HG03060 (cell line): Measurements from ENCODE around the gene DACH1.

Experiments
- ATAC-seq: cut with Tn5 transposase; IDR thresholded peaks from one replicate; pipeline ENCODE4 v1.9.1; 2021; ENCODE audit warnings: low read depth, moderate number of reproducible peaks; ENCODE audit not compliant: unreplicated experiment

DACH1 gene

DNA sequence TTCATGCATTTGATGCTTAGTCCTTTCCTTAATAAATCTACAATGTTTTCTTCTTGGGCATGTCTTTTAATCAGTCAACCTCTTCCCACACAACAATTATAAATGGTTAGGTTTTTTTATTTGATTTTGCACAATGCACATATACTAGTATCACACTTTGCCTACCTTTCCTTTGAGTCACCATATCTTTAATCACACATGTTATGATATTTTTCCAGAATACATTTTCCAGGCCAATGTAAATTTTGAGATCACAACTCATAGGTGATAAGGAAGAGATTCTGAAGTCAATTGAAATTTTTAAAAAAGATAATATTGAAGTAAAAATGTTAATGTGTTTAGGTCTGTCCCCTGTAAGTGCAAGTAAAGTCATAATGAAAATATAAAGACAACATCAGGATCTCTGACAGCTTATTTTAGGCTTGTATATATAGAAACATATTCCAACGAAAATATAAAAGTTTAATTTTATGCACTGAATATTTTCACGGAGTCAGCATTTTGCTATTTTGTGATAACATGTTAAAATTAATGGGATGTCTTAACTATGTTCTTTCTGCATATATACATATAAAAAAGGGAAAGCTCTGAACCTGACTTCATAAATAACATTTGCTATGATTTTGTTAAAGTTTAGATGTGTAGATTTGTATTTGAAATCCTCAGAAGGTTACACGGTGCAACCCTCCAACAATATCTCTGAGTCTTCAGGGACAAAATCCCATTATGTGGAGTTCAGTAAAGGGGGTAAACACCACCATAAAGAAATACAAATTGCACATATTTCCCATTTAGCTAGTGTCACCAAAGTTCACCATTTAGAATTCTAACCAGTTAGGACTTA lies 351.9 kb downstream of the DACH1 start:
- ATAC-seq, result no peak

DNA sequence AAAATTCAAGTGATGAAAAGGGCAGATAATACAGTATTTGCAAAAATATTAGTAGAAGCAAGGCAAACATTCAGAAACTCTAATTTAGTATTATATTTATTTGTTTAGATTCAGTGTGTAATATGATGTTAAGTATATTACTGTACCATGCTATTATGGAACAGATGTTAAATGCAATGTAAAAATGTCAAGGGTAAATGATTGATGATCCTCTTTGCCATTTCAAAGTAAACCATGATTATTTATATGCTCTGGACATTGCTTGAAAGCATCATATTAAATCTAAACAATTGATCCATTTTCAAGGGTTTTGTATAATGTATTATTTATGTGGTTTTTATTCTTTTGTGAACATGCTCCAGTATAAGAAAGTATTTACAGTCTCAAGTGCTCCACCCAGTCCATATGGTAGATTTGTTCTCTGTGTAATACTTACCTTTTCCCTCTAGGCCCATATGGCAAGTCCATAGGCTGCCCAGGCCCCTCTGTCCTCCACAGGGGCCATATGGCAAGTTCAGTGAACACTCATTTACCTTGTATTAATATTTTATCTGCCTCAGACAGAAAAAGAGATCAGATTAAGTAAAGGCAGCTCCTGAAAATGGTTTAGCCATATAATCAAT lies 353.5 kb downstream of the DACH1 start:
- ATAC-seq, result no peak

- ATAC-seq, result no peak
Measured at GRCh38 chr13:71503781-71504180, 363.2 kb downstream of the DACH1 start.

DNA sequence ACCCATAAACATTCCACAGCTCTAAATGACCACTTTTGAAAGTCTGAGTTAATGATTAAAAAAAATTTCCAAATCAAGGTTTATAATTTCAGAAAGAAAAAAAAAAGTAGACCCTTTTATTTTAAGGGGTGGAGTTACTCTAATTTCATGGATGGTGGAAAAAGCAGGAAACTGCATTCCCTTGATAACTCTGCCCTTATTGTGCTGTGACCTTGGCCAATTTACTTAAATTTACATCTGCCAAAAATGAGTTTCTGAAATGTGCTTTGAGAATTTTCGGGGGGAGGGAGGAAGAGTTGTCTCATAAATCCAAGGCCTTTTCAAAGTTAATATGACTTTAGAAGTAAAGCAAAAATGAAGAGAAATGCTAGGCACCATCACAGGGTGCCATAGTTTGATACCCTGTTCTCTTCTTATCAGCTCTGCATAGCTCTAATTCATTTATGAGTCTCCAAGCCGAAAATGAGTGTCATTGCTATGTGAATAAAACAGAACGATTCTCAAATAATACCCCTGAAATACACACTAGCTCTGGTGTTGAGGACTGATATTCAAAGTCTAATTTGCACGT lies 367.0 kb downstream of the DACH1 start:
- no peak for ATAC-seq

DNA sequence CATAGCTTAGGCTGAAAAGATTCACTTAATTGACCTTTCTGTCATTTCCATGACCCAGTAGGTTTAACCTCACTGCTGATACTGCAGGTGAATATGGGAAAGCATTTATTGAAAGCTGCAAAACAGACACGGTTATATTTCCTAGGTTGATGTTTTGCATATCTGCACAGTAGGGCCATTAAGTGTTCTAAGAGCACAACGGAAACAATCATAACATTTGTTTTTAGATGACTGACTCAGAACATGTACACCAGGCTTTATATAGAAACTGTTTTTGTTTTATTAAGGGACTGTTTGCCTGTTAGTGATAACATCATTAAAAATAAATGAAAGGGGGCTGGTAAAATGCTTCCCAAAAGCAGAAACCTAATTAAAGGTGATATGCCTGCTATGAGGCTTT lies 367.8 kb downstream of the DACH1 start:
- ATAC-seq, result no peak

GRCh38 chr13:71493189-71493588 lies 373.8 kb downstream of the DACH1 start:
- no peak for ATAC-seq

GRCh38 chr13:71492346-71492871 lies 374.6 kb downstream of the DACH1 start:
- no peak for ATAC-seq

DNA sequence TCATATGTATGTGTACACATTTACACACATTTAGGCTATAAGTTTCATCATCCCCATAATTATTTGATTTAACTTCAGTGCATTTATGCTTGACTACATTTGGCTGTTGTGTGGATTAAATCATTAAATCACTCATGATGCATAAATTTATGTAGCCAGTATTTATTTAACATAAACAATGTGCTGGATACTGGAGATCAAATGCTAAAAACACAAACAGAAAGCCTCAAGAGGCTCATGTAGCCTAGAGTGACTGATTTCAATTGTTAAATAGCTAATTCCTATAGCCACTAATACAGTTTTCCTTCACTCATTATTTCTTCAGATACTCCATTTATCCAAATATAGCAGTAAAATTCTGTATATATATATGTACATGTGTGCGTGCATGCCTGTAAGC lies 376.0 kb downstream of the DACH1 start:
- ATAC-seq, result no peak

- no peak for ATAC-seq
Measured at GRCh38 chr13:71489041-71489440, 378.0 kb downstream of the DACH1 start.

DNA sequence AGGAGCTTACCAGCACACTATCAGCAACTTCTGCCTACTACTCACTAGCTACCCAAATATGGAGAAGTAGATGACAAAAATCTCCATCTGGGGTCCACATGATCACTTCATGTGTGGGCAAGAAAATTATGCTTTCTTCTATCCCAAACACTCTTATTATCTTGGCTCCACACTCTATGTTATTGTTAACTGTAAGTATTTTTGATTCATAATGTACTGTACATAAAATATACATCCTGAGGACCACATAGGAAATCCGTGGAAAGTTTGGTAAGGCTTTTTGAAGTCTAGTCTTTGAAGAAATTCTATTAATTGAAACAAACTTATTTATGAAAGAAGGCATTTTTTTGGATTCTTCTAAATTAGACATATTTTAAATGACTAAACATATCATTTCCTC lies 378.8 kb downstream of the DACH1 start:
- ATAC-seq, result no peak

DNA sequence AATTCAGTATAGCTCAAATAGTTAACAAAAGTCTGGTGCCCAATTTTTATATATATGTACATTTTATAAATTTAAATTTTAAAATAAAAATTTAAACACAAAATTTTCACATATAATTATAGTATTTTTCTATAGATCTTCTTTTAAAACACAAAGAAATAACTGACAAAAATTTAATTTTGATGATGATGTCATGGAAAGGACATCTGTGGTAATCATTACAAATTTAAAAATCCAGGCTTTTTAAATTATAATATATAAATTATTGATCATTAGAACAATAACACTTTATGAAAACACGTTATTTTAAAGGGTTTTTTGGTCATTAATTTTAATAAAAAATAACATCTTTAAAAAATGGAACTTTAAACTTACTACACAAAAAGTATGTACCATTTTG lies 381.1 kb downstream of the DACH1 start:
- no peak for ATAC-seq

GRCh38 chr13:71483733-71484132 lies 383.3 kb downstream of the DACH1 start:
- ATAC-seq, result no peak

GRCh38 chr13:71481501-71481900 lies 385.5 kb downstream of the DACH1 start:
- no peak for ATAC-seq

GRCh38 chr13:71481046-71481445 lies 386.0 kb downstream of the DACH1 start:
- no peak for ATAC-seq

DNA sequence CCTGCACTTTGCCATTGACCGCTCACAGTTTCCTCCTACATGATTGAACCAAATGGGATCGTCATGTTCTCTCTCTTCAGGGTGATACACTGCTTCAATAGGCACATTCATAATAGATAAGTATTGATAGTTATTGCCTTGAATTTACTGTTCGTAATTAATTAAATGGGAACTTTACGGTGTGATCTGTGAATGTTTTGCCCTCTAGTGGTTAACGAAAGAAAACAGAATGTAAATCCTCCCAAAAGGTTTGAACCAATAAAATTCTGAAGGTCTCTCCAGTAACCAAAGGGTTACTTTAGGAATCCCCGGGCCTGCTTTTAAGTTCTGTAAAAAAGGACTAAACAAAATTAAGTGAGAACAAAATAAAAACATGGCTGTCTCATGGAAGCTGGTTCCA lies 389.3 kb downstream of the DACH1 start:
- no peak for ATAC-seq

- ATAC-seq, result no peak
Measured at GRCh38 chr13:71474936-71475335, 392.1 kb downstream of the DACH1 start.

GRCh38 chr13:71469626-71470025 lies 397.4 kb downstream of the DACH1 start:
- no peak for ATAC-seq

GRCh38 chr13:71464686-71465085 lies 402.3 kb downstream of the DACH1 start:
- no peak for ATAC-seq

- ATAC-seq, result no peak
Measured at GRCh38 chr13:71461892-71462291, 405.1 kb downstream of the DACH1 start.

GRCh38 chr13:71460211-71460610 lies 406.8 kb downstream of the DACH1 start:
- ATAC-seq, result peak; percentile 52

DNA sequence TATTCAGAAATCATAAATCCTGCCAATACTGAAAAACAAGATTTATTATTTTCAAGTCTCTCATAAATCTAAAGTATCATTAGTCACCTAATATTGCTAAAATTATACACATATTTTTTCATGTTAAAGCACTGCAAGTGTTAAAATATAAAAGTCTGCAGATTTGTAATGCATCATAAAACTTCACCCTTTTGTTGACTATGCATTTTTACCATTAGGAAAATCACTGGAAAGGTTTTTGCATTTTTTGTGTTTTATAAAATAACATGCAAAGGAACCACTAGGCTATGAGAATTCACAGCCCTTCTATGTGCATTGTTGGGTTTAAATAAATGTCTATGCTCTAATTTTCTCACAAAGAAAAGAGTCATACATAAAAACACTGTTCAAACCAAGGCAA lies 407.3 kb downstream of the DACH1 start:
- no peak for ATAC-seq

- ATAC-seq, result no peak
Measured at GRCh38 chr13:71457645-71458044, 409.4 kb downstream of the DACH1 start.
